HG03175 (cell line): Measurements from ENCODE around the gene VAC14.
"Not testable (repeated sequence)": the region's sequence is repeated elsewhere in the genome, so short reads cannot be mapped to it uniquely, and the experiment has no call there.

Experiments
- ATAC-seq: cut with Tn5 transposase; IDR thresholded peaks from one replicate; pipeline ENCODE4 v1.9.1; 2021; ENCODE audit warnings: mild to moderate bottlenecking, moderate library complexity; ENCODE audit not compliant: unreplicated experiment

Gene VAC14

GRCh38 chr16:70683146-70683944 is 117.6 kb downstream of the VAC14 start:
- no peak for ATAC-seq

- ATAC-seq, result no peak
Measured at GRCh38 chr16:70682239-70683145, 118.5 kb downstream of the VAC14 start.

GRCh38 chr16:70681382-70682238 is 119.3 kb downstream of the VAC14 start:
- ATAC-seq, result no peak

GRCh38 chr16:70680495-70681381 is 120.2 kb downstream of the VAC14 start:
- no peak for ATAC-seq

GRCh38 chr16:70679671-70680494 is 121.1 kb downstream of the VAC14 start:
- no peak for ATAC-seq

- ATAC-seq, result no peak
Measured at GRCh38 chr16:70678898-70679670, 121.9 kb downstream of the VAC14 start.

GRCh38 chr16:70678121-70678897 is 122.6 kb downstream of the VAC14 start:
- ATAC-seq, result no peak

- ATAC-seq, result no peak
Measured at GRCh38 chr16:70677499-70678120, 123.3 kb downstream of the VAC14 start.

GRCh38 chr16:70676675-70677498 is 124.1 kb downstream of the VAC14 start:
- no peak for ATAC-seq

- no peak for ATAC-seq
Measured at GRCh38 chr16:70675851-70676513, 125.0 kb downstream of the VAC14 start.

GRCh38 chr16:70674221-70675014 is 126.5 kb downstream of the VAC14 start:
- ATAC-seq, result no peak

GRCh38 chr16:70670938-70671337 is 130.0 kb downstream of the VAC14 start:
- not testable (repeated sequence) for ATAC-seq

- no peak for ATAC-seq
Measured at GRCh38 chr16:70670175-70670574, 130.8 kb downstream of the VAC14 start.

- no peak for ATAC-seq
Measured at GRCh38 chr16:70665806-70666735, 134.9 kb downstream of the VAC14 start.
